EH (cell line): ENCODE results near the gene SIN3B.
"Not testable (repeated sequence)": the region's sequence is repeated elsewhere in the genome, so short reads cannot be mapped to it uniquely, and the experiment has no call there.

Experiments
- DNase-seq: peaks from one replicate; pipeline ENCODE4 v3.0.0-alpha.2; 2015; ENCODE audit warnings: low read depth

Gene SIN3B, protein sequence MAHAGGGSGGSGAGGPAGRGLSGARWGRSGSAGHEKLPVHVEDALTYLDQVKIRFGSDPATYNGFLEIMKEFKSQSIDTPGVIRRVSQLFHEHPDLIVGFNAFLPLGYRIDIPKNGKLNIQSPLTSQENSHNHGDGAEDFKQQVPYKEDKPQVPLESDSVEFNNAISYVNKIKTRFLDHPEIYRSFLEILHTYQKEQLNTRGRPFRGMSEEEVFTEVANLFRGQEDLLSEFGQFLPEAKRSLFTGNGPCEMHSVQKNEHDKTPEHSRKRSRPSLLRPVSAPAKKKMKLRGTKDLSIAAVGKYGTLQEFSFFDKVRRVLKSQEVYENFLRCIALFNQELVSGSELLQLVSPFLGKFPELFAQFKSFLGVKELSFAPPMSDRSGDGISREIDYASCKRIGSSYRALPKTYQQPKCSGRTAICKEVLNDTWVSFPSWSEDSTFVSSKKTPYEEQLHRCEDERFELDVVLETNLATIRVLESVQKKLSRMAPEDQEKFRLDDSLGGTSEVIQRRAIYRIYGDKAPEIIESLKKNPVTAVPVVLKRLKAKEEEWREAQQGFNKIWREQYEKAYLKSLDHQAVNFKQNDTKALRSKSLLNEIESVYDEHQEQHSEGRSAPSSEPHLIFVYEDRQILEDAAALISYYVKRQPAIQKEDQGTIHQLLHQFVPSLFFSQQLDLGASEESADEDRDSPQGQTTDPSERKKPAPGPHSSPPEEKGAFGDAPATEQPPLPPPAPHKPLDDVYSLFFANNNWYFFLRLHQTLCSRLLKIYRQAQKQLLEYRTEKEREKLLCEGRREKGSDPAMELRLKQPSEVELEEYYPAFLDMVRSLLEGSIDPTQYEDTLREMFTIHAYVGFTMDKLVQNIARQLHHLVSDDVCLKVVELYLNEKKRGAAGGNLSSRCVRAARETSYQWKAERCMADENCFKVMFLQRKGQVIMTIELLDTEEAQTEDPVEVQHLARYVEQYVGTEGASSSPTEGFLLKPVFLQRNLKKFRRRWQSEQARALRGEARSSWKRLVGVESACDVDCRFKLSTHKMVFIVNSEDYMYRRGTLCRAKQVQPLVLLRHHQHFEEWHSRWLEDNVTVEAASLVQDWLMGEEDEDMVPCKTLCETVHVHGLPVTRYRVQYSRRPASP

DNA sequence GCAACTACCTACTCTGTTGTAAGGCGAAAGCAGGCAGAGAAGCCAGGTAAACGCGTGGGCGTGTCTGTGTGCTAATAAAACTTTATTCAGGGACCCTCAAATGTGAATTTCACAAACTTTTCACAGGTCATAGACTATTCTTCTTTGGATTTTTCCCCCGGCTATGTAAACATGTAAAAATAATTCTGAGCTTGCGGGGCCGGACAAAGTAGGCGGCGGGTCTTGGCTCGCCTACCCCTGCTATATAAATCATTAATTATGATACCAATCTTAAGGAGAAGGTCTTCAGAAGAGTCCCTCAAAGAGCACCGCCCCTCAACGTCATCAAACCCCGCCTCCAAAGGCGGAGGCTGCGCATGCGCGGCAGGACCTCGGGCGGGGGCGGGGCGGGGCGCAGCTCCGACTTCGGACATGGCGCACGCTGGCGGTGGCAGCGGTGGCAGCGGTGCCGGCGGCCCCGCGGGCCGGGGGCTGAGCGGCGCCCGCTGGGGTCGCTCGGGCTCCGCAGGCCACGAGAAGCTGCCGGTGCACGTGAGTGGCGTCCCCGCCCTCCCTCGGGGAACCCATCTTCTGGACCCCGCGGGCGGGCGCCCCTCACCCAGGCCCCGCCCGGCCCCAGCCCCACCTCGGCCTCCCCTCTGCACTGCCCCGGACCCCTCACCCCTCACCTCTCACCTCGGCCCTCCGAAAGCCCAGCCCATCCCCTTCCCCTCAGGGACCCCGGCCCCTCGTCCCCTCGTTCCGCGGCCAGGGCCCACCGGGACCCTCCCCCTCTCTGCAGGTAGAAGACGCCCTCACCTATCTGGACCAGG lies at the start of gene SIN3B:
Gene SIN3B (plus strand): TSS at position 389 of the 812 bp plus-strand sequence. CDS start 23 bp downstream, at position 412.
- peak; percentile 88 for DNase-seq

DNA sequence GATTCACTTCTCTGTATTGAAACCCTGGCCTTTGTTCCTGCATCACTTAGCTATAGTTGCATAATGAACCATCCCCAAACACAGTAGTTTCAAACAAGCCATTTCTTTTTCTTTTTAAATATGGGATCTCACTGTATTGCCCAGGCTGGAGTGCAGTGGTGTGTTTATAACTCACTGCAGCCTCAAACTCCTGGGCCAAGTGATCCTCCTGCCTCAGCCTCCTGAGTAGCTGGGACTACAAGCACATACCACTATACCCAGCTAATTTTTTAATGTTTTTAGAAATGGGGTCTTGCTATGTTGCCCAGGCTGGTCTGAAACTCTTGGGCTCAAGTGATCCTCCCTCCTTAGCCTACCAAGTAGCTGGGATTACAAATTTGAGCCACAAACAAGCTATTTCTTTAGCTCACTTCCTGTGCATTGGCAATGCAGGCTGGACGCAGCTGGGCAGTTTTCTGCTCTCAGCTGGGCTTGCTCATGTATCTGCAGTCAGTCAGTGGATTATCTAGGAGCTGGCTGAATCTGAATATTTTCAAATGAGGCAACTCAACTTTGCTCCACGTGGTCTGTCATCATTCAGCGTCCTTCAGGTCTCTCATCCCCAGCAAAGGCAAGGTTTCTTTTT lies 49.5 kb upstream of the SIN3B start:
- no peak for DNase-seq

DNA sequence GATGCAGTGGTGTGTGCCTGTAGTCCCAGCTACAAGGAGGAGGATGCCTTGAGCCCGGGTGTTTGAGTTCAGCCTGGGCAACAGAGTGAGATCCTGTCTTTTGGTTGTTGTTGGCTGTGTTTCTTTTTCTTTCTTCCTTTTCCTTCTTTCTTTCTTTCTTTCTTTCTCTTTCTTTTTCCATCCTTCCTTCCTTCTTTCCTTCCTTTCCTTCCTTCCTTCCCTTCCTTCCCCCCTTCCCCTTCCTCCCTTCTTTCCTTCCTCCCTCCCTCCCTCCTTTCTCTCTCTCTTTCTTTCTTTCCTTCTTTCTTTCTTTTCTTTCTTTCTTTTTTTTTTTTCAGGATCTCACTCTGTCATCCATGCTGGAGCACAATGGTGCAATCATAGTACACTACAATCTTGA lies 46.5 kb upstream of the SIN3B start:
- no peak for DNase-seq

DNA sequence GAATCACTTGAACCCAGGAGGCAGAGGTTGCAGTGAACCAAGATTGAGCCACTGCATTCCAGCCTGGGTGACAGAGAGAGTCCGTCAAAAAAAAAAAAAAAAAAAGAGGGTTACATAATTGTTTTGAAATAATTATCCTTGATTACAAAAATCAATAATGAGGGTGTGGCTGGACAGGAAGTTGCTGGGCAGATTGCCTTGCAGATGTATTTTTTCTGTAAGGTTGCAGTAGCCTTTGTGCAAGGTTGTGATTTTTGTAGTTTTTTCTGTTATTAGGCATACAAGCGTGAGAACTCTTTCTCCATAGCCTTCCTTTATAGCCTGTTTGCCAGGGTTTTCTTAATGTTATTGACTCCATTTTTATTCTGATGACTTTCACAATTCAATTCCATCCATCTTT lies 40.7 kb upstream of the SIN3B start:
- no peak for DNase-seq

DNA sequence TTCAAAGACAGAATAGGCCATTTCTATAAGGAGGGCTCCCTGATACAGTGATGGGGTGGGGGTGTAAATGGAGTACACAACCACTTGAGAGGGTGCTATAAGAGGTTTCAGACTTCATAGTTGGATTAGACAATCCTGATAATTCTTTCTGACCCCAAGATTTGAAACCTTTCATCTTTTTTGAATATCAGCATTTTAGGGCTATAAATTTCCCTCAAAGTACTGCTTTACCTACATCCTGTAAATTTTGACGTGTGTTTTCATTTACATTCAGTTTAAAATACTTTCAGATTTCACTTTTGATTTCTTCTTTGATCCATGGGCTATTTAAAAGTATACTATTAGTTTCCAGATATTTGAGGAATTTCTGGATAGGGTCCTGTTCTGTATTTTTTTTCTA lies 40.0 kb upstream of the SIN3B start:
- no peak for DNase-seq

DNA sequence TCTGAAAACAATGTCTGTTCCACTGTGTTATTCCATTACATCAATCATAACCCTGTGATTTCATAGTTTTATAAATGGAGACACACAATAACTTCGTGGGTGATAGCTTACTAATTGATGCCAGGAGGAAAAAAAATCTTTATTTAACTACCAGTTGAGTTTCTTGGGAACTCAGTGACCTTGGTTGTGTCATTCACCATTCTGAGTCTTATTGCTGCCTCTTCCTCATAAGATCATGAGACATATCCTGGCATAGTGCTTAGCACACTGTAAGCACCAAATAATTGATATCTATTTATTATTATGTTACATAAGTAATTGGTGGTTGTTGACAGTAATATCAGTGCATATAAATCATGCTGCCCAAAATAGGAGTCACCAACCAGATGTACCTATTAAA lies 39.1 kb upstream of the SIN3B start:
- DNase-seq = no peak

DNA sequence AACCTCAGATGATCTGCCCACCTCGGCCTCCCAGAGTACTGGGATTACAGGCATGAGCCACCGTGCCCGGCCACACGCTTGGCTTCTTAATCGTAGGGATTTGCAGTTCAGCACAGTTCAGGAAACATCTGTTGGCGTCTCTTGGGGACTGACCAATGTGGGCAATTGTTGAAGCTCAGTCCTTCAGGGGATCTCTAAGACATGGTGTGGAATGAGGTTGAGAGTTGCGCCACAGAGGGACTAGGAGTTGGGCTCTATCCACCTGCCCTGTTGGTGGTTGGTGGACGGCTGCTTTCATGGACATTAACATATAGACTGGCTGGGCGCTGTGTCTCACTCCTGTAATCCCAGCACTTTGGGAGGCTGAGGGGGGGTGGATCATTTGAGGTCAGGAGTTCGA lies 37.3 kb upstream of the SIN3B start:
- DNase-seq = no peak

DNA sequence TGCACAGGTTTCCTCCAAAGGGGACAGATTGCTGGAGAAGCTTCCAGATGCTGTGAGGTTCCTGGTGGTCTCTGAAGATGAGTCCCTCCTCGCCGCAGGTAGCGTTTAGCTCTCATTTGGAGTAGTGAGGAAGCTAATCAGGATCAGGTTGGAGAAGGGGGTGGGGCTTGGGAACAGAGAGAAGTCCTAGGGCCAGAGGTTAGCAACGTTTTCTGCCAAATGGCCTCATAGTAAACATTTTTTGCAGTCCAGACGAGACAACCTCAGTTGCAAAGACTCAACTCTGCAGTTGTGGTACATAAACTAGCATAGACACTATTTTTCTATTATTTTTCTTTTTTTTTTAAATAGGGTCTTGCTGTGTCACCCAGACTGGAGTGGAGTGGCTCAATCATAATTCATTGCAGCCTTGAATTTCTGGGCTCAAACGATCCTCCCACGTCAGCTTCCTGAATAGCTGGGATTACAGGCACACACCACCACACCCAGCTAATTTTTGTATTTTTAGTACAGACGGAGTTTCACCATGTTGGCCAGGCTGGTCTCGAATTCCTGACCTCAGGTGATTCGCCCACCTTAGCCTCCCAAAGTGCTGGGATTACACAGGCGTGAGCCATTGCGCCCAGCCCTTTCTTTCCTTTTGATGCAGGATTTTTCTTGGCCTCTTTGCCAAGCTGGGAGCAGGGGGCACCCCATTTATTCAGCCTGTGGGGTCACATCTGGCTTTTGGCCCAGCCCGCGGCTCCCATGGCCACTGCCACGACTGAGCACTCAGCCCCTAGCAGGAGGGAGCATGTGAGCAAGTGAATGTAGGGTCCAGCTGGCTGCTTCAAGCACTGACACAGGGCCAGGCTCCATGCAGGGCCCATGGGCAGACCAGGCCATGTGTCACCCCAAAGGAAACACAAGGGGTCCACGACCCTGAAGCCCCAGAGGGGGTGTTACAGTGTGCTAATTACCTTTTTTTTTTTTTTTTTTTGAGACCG lies 34.4 kb upstream of the SIN3B start:
- DNase-seq = no peak

DNA sequence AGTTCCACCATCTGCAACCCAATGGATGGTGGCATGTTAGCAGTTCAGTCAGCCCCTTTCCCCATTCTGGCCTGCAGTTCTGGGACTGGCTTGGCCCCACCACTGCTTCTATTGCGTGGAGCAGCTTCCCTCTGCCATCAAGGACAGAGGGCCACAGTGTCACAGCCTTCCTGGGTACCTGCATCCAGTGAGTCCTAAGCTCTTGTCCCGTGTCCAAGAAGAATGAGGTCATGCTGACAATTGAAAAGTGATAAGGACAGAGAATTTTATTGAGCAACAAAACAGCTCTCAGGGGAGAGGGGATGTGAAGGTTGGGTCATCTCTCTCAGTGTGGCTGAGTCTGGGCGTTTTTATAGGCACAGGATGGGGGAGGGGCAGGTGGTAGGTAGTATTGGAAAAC lies 33.5 kb upstream of the SIN3B start:
- DNase-seq = no peak

DNA sequence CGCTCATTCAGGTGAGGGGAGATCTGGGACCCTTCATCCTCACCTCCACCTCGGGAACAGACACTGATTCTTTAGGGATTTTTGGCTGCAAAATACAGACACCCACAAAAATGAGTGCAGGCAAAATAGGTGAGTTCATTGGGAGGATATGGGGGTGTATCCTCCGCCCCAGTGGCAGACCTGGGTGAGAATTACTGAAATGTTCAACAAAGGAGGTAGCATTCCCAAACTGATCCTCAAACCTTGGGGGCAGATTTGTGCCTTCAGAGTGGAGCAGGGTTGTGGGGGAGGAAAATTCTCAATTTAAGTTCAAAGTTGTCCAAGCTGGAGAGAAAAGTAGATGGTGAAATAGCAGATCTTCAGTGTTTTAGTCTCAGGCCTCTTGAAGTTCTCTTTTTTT lies 31.3 kb upstream of the SIN3B start:
- no peak for DNase-seq

DNA sequence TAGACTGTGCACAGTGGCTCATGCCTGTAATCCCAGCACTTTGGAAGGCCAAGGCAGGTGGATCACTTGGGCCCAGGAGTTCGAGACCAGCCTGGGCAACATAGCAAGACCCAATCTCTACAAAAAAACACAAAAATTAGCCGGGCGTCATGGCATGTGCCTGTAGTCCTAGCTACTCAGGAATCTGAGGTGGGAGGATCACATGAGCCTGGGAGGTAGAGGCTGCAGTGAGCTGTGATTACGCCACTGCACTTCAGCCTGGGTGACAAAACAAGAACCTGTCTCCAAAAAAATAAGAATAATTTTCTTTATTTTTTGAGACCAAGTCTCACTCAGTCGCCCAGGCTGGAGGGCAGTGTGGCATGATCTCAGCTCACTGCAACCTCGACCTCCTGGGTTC lies 30.9 kb upstream of the SIN3B start:
- DNase-seq = not testable (repeated sequence)

DNA sequence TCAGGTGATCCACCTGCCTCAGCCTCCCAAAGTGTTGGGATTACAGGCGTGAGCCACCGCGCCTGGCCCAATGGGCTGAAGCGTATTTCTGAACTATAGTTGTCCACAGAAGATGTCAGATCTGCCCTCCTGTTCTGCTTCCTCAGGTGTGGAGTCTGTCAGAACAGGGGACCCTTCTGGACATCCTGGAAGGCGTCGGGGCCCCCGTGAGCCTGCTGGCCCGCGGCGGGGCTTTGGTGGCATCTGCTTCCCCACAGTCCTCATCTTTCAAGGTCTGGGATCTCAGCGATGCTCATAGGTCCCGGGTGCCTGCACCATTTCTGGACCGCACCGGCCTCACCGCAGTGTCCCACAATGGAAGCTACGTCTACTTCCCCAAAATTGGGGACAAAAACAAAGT lies 29.5 kb upstream of the SIN3B start:
- no peak for DNase-seq

DNA sequence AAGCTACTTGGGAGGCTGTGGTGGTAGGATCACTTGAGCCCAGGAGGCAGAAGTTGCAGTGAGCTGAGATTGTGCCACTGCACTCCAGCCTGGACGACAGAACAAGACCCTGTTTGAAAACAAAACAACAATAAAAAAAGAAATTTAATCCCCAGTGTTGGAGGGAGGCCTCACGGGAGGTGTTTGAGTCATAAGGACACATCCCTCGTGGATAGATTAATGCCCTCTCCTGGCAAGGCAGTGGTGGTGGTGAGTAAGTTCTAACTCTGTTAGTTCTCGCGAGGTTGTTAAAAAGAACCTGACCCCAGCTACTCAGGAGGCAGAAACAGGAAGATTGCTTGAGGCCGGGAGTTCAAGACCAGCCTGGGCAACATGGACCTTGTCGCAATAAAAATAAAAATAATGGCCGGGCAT lies 27.6 kb upstream of the SIN3B start:
- peak; percentile 60 for DNase-seq

DNA sequence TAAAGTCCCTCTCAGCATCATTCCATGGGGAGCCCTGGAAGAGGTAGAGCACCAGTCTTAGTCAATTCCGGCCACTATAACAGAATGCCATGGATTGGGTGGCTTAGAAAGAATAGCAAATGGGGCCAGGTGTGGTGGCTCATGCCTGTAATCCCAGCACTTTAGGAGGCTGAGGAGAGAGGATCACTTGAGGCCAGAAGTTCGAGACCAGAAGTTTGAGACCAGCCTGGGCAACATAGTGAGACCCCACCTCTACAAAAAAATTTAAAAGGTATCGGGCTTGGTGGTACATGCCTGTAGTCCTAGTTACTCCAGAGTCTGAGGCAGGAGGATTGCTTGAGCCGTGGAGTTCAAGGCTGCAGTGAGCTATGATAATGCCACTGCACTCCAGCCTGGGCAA lies 25.0 kb upstream of the SIN3B start:
- DNase-seq = no peak

DNA sequence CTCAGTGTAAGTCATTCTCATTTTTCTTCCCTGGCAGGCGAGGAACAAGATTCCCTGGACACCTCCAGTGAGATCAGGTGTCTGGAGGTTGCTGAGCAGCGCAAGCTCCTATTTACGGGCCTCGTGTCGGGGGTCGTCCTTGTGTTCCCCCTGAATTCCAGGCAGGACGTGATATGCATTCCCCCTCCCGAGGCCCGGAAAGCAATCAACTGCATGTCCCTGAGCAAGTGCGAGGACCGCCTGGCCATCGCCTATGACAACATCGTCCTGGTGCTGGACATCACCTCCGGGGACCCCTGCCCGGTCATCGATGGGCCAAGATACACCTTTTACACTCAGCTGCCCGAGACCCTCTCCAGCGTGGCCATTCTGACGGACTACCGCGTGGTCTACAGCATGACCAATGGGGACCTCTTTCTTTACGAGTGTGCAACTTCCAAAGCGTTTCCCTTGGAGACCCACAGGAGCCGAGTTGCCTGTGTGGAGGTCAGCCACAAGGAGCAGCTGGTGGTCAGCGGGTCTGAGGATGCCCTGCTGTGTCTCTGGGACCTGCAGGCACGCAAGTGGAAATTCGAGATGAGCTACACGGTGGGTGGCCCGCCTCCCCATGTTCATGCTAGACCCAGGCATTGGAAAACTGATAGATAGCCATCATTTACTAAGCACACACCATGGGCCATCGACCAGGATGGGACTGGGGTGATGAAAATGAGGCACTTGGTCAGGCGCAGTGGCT lies 21.5 kb upstream of the SIN3B start:
- DNase-seq = no peak

DNA sequence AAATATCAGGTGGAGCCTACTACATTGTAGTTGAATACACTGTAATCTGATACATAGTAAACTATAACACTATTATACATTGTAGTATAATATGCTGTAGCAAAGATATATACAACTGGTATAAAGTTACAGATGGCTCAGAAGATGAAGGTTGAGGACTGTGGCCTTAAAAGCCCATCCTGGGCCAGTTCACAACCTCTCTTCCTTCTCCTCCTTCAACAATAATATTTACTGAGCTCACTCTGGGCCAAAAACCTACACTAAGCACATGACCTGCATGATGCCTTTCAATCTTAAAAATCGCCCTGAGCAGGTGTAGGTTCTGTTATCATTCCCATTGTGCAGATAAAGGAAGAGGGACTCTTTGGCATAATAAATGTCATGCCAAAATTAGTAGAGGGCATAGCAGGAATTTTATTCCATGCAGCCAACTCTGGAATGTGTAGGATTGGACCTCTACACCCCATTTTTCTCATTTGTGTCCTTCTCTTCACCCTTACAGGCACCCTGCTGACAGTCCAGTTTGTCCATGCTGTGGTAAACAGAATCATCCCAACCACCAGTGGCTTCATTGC lies 14.6 kb upstream of the SIN3B start:
- DNase-seq = no peak

DNA sequence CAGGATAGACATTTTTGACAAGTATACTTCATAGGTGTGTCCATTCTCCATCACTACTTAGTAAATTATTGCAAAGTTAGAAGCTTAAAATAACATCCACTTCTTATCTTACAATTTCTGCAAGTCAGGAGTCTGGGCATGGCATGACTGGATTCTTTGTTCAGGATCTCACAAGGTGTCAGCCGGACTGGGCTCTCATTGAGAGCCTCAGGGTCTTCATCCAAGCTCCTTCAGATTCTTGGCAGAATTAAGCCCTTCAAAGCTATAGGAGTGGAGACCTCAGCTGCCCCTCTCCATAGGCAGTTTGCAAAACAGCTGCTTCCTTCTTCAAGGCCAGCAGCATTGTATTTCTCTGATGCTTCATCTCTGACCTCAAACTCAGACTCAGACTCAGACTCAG lies 9.1 kb upstream of the SIN3B start:
- DNase-seq = no peak

DNA sequence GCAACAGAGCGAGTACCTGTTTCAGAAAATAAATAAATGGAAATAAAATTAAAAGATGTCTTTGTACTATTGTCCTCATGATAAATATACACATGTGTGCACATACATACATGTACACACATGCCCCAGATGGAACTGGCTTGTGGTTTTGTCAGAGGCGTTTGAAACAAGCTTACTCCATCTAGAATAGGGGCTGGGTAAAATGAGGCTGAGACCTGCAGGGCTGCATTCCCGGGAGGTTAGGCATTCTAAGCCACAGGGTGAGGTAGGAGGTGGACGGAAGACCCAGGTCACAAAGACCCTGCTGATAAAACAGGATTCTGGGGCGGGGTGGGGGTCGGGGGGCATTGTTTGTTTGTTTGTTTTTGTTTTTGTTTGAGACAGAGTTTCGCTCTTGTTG lies 8.1 kb upstream of the SIN3B start:
- no peak for DNase-seq

DNA sequence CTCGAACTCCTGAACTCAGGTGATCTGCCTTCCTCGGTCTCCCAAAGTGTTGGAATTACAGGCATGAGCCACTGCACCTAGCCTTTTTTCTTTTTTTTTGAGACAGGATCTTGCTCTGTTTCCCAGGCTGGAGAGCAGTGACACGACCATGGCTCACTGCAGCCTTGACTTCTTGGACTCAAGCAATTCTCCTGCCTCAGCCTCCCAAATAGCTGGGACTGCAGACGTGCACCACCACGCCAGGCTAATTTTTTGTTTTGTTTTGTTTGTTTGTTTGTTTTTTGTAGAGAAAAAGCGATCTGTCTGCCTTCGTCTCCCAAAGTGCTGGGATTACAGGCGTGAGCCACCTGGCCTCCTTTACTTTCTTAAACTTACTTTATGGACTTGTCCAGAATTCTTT lies 6.5 kb upstream of the SIN3B start:
- no peak for DNase-seq
